CD4-positive, alpha-beta T cell (primary cell): ENCODE data around the gene LIPE. TPM values are rescaled to one million over a fixed set of nuclear protein-coding genes. Genes with fewer than 3 reads are reported as not detected.

Experiments
- ATAC-seq: fragments of 200-7000 bp; cut with Tn5 transposase; one replicate; pipeline ENCODE4 v1.10.0; 2022; ENCODE audit warnings: mild to moderate bottlenecking; ENCODE audit not compliant: poor library complexity
- CTCF ChIA-PET: fragments of 350-600 bp; sonication (Branson Sonifier 250); formaldehyde crosslinking; loops from one replicate; lab custom pipeline; 2021; ENCODE audit warnings: antibody characterized with exemption, inconsistent platforms; lab: Charles Lee
- POLR2A ChIA-PET: fragments of 350-600 bp; sonication (Branson Sonifier 250); formaldehyde crosslinking; loops from one replicate; lab custom pipeline; 2021; ENCODE audit warnings: antibody characterized with exemption, inconsistent platforms; lab: Charles Lee
- DNase-seq, 14 experiments: peaks; one replicate each; pipeline ENCODE4 v3.0.0-alpha.2; 2013 to 2020; ENCODE audit warnings: mixed read lengths in 2 of 14
- H3K27ac ChIP-seq, 2 donors: one replicate each; pipeline versions ENCODE4 v1.5.1 to v1.7.0; 2013; ENCODE audit warnings: low read length in 2 of 2, low read depth in 1 of 2, mild to moderate bottlenecking in 1 of 2
- H3K27me3 ChIP-seq, 2 experiments: 1 replicate in 1 of 2; 2 replicates in 1 of 2; pipeline versions ENCODE4 v1.6.1 to v1.7.0; 2013; ENCODE audit warnings: low read length in 2 of 2, control low read depth in 1 of 2, mild to moderate bottlenecking in 1 of 2, moderate library complexity in 1 of 2; ENCODE audit not compliant: insufficient read depth in 2 of 2, control insufficient read depth in 1 of 2
- H3K36me3 ChIP-seq: one replicate; pipeline ENCODE4 v1.6.1; 2013; ENCODE audit warnings: low read length, control low read depth; ENCODE audit not compliant: insufficient read depth
- H3K4me1 ChIP-seq: one replicate; pipeline ENCODE4 v1.6.1; 2013; ENCODE audit warnings: low read length, control low read depth; ENCODE audit not compliant: insufficient read depth
- H3K4me3 ChIP-seq: one replicate; pipeline ENCODE4 v1.5.1; 2013; ENCODE audit warnings: mild to moderate bottlenecking, low read length, moderate library complexity
- H3K9me3 ChIP-seq, 2 experiments: 1 replicate in 1 of 2; 2 replicates in 1 of 2; pipeline versions ENCODE4 v1.6.1 to v1.7.0; 2013; ENCODE audit warnings: low read length in 2 of 2, mild to moderate bottlenecking in 2 of 2, control low read depth in 1 of 2, moderate library complexity in 1 of 2; ENCODE audit not compliant: control insufficient read depth in 1 of 2, insufficient read depth in 1 of 2
- H3K27ac Mint-ChIP-seq: one replicate; pipeline ENCODE4 v1.8.0; 2020; ENCODE audit warnings: mixed read lengths
- H3K27me3 Mint-ChIP-seq: one replicate; pipeline ENCODE4 v1.8.0; 2021; ENCODE audit warnings: mixed read lengths
- H3K36me3 Mint-ChIP-seq: one replicate; pipeline ENCODE4 v1.8.0; 2021; ENCODE audit warnings: low read depth, mixed read lengths
- H3K4me1 Mint-ChIP-seq: one replicate; pipeline ENCODE4 v1.8.0; 2021; ENCODE audit warnings: low read depth, mixed read lengths
- H3K4me3 Mint-ChIP-seq: one replicate; pipeline ENCODE4 v1.8.0; 2020; ENCODE audit warnings: mild to moderate bottlenecking, mixed read lengths
- H3K9me3 Mint-ChIP-seq: one replicate; pipeline ENCODE4 v1.8.0; 2020; ENCODE audit warnings: mixed read lengths
- intact Hi-C, 2 experiments: fragments of 100-400 bp; cut with DNase I in 1 of 2; cut with micrococcal nuclease in 1 of 2; formaldehyde crosslinking; loops; one replicate each; pipeline versions ENCODE4 v1.15.1 to v1.9.0; 2023 to 2025; cut with DNase I, micrococcal nuclease
- total RNA-seq, 174 experiments: library from RNA in 2 of 174; stranded (reverse) in 2 of 174; gene quantifications; one replicate each; pipeline ENCODE4 v1.2.3 and lab custom pipeline; 2021 to 2026
- TF ChIP-seq, protein P1 (sequence below): fragments of 200-600 bp; IDR thresholded peaks from one replicate; pipeline ENCODE4 v1.8.0; 2022; ENCODE audit warnings: antibody characterized with exemption, mild to moderate bottlenecking

LIPE gene
- total RNA-seq, 2 experiments from 2014 or later: 7.6 to 8.2 TPM

DNA sequence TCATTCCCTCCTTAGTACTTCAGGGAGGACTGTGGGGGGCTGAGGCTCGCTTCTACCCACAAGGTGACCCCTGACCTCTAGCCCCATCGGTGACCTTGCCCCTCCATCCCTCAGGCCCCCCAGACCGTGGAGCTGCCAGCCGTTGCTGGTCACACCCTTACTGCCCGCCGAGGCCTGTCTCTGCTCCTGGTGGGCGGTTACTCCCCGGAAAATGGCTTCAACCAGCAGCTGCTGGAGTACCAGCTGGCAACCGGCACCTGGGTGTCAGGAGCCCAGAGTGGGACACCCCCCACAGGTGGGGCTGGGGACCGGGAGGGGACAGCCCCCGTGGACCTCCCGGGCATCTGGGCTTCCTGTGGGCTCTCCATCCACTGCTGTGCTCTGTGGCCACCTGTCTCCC is 69.9 kb downstream of the LIPE start:
- no peaks in the 10 kb centered on the region for H3K4me1 Mint-ChIP-seq
- H3K4me3 Mint-ChIP-seq: no peak overlapping the region
- no peaks in the 10 kb centered on the region for H3K9me3 ChIP-seq
- ChIA-PET POLR2A (no interaction called here), CTCF (no interaction called here)
- DNase-seq: no peak
- H3K9me3 Mint-ChIP-seq: no peaks in the 10 kb centered on the region
- no peak for ATAC-seq
- peaks cover 8% of the 10 kb centered on the region for H3K36me3 Mint-ChIP-seq
- intact Hi-C loops: no loop called here
- H3K27ac Mint-ChIP-seq: no peak overlapping the region
- H3K4me1 ChIP-seq: no peaks in the 10 kb centered on the region
- H3K27me3 Mint-ChIP-seq: no peaks in the 10 kb centered on the region
- H3K27ac ChIP-seq: no peak overlapping the region
- TF ChIP-seq, protein P1, sequence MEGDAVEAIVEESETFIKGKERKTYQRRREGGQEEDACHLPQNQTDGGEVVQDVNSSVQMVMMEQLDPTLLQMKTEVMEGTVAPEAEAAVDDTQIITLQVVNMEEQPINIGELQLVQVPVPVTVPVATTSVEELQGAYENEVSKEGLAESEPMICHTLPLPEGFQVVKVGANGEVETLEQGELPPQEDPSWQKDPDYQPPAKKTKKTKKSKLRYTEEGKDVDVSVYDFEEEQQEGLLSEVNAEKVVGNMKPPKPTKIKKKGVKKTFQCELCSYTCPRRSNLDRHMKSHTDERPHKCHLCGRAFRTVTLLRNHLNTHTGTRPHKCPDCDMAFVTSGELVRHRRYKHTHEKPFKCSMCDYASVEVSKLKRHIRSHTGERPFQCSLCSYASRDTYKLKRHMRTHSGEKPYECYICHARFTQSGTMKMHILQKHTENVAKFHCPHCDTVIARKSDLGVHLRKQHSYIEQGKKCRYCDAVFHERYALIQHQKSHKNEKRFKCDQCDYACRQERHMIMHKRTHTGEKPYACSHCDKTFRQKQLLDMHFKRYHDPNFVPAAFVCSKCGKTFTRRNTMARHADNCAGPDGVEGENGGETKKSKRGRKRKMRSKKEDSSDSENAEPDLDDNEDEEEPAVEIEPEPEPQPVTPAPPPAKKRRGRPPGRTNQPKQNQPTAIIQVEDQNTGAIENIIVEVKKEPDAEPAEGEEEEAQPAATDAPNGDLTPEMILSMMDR: no peak
- no peaks in the 10 kb centered on the region for H3K27me3 ChIP-seq
- H3K4me3 ChIP-seq: no peak overlapping the region
- peaks cover 4% of the 10 kb centered on the region for H3K36me3 ChIP-seq

- Mint-ChIP-seq H3K27me3 (no peaks in the 10 kb centered on the region), H3K36me3 (peaks cover 8% of the 10 kb centered on the region), H3K4me3 (no peak overlapping the region), H3K27ac (no peak overlapping the region), H3K4me1 (no peaks in the 10 kb centered on the region), H3K9me3 (no peaks in the 10 kb centered on the region)
- Histone ChIP-seq H3K9me3 (no peaks in the 10 kb centered on the region), H3K27ac (no peak overlapping the region), H3K36me3 (peaks cover 4% of the 10 kb centered on the region), H3K4me1 (no peaks in the 10 kb centered on the region), H3K27me3 (no peaks in the 10 kb centered on the region), H3K4me3 (no peak overlapping the region)
- POLR2A ChIA-PET: no interaction called here
- TF ChIP-seq, protein P1: no peak
- DNase-seq (no peak), ATAC-seq (no peak)
- intact Hi-C loops: no loop called here
- CTCF ChIA-PET: no interaction called here
Observed at GRCh38 chr19:42356686-42357085, 70.5 kb downstream of the LIPE start.

GRCh38 chr19:42355896-42356295 is 71.3 kb downstream of the LIPE start:
- no peak for DNase-seq
- no peaks in the 10 kb centered on the region for H3K9me3 Mint-ChIP-seq
- H3K36me3 Mint-ChIP-seq: peaks cover 8% of the 10 kb centered on the region
- no peak overlapping the region for H3K27ac Mint-ChIP-seq
- Histone ChIP-seq H3K4me1 (no peaks in the 10 kb centered on the region), H3K4me3 (no peak overlapping the region), H3K27ac (no peak overlapping the region), H3K27me3 (no peaks in the 10 kb centered on the region), H3K36me3 (peaks cover 4% of the 10 kb centered on the region), H3K9me3 (no peaks in the 10 kb centered on the region)
- H3K27me3 Mint-ChIP-seq: no peaks in the 10 kb centered on the region
- ChIA-PET POLR2A (no interaction called here), CTCF (no interaction called here)
- TF ChIP-seq, protein P1: no peak
- no peak overlapping the region for H3K4me3 Mint-ChIP-seq
- intact Hi-C loops: no loop called here
- H3K4me1 Mint-ChIP-seq: no peaks in the 10 kb centered on the region
- no peak for ATAC-seq
